ENCODE data around the gene C13orf46. TPM values are rescaled to one million over a fixed set of nuclear protein-coding genes. Genes with fewer than 3 reads are reported as not detected.

C13orf46 gene
- total RNA-seq, 8 experiments from 2014 or later, result 0.08 to 1.0 (median 0.27) TPM

DNA sequence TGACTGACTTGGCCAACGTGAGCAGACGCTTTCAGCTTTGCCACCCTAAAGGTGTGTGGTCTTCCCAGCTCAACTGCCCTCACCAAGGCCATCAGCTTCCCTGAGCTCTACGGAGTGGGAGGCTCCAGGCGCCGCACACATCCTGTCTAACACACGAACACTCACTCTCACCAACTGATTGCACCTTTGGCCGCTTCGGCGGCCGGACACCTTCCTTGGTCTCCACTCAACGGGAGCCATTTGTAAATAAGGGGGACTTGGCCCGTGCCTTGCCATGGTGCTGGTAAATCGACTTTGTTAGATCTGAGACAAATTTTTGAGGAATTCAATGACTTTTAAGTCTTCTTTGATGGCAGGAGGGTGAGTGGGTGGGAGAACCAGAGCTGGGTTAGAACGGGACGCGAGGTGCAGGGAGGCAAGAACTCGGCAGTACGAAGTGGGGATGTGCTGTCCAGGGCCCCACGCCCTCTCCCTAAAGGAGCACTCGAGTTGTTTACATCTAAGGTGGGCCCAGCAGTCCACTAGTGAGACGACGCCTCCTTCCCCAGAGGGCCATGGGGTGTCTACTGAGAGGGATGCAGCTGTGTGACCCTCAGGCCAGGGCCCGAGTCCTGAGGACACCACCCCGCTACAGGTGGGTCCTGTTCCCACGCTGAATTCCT lies 4.4 kb downstream of the C13orf46 start:
- no peak overlapping the region for H3K27ac ChIP-seq
- no peak overlapping the region for H3K4me3 ChIP-seq
- WGBS, 10 experiments, result 90 to 100% (median 96%) methylated on average over 3 to 19 of the region's 25 CpGs; no CpG with 5 or more reads in 3 of the 10 experiments
- no peaks in the 10 kb centered on the region for H3K4me1 ChIP-seq (replicated peaks in 1 of 2)
- in situ Hi-C loops (cut with MboI; ENCODE audit: low pct_unique_long_range_greater_than_20kb in 2 of 9, low sequenced_read_pairs in 9 of 9, unreplicated experiment in 9 of 9), result no loop called here
- ATAC-seq (replicated peaks in 6 of 8), result no peak

DNA sequence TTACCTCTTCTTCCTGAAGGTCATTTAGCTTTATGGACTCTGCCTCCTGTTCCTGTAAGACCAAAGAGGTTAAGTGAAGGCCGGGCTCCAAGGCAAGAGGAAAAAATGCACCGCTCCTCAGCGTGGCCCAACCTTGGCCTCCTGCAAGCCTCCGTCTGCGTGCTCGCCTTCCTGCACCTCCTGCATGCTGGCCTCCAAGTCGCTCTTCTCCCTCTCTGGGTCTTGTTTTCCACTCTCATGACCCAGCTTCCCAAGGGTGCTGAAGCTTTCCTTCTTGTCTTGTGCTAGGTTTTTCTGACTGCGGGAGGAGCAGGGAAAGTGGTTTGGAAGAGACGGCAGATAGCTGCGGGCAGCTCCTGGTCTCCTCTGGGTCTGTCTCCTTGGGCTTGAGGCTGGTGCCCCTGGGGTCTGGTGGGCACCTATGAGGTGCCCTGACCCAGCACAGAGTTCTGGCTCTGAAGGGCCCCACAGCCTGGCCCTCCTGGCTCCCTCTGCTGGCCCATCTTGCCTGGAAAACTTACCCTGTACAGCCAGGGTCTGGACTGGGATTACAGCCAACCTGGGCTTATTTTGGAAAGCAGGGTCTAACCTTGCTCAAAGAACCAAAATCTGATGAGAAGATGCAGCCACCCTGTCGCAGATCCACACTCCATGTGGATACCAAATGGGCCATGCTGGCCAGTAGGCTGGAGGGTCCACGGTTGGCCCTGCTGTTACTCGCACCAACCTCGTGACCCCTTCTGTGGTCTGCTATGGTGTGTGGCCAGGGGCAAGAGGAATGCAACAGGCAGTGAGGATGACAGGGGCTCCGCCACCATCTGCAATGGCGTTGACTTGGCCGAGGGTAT lies 5.2 kb downstream of the C13orf46 start:
- Histone ChIP-seq H3K4me3 (no peak overlapping the region), H3K4me1 (replicated peaks in 1 of 2) (no peaks in the 10 kb centered on the region), H3K27ac (no peak overlapping the region)
- in situ Hi-C loops (cut with MboI; ENCODE audit: low pct_unique_long_range_greater_than_20kb in 2 of 9, low sequenced_read_pairs in 9 of 9, unreplicated experiment in 9 of 9), result no loop called here
- 83 to 100% (median 98%) methylated on average over 1 to 8 of the region's 17 CpGs; no CpG with 5 or more reads in 2 of the 10 experiments for WGBS, 10 experiments
- no peak for ATAC-seq (replicated peaks in 6 of 8)

DNA sequence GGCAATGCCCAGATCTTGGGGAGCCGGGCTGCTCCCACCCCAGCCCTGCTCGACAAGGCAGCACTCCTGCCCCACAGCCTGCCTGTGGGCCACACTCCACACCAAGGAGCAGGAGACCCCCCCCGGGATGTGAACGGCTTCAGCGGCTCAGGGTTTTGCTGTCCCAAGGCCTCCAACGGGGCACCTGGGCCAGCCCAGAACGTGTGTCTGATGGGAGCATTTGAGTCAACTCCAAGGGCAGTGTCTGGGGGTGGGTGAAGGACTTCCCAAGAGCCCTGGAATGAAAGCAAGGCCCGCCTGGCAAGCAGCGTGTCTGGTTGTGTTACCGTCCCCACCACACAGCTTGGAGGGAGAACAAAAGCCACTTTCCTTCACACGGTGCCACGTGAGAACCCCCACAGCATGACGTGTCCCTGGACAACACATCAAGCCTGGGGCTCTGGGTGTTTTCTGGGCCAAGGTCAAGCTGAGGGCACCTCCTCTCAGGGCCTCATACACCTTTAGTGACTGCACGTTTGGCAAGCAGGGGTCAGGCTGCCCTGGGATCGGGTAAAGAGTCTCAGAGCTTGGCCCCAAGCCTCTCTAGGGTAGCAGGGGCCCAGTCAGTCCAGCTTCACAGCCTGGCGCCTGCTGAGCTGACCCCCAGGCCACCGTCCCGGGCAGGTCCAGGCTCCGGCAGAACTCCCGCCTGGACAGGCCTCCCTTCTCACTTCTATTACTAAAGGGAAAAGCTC lies 6.0 kb downstream of the C13orf46 start:
- in situ Hi-C loops (cut with MboI; ENCODE audit: low pct_unique_long_range_greater_than_20kb in 2 of 9, low sequenced_read_pairs in 9 of 9, unreplicated experiment in 9 of 9), result no loop called here
- Histone ChIP-seq H3K4me3 (no peak overlapping the region), H3K27ac (no peak overlapping the region), H3K4me1 (replicated peaks in 1 of 2) (no peaks in the 10 kb centered on the region)
- ATAC-seq (replicated peaks in 6 of 8), result no peak
- WGBS, 10 experiments, result 66 to 100% (median 81%) methylated on average over 1 to 8 of the region's 20 CpGs; no CpG with 5 or more reads in 4 of the 10 experiments

DNA sequence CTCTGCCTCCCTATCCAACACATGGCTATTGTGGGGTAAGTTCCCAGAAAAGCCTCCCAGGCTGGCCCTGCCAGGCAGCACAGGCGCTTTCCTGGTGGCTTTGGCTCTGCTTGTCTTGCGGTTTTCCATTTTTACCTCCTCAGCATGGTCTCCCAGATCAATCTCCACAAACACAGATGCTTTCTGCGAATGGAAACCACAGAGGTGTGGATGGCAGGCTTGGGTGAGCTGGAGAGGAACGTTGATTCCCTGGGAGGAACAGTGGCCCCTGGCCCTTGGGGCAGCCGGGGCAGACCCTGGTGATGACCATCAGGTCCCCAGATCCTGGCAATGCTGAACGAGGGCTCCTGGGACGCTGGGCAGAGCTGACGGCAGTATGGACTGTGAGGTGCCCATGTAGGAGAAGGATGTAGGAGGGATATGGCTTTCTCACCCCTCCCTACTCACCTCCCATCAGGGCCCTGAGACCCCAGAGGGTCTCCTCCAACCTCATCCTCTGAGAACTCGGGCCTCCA lies 6.6 kb downstream of the C13orf46 start:
- H3K4me1 ChIP-seq (replicated peaks in 1 of 2), result no peaks in the 10 kb centered on the region
- no peak overlapping the region for H3K4me3 ChIP-seq
- no peak overlapping the region for H3K27ac ChIP-seq
- WGBS, 10 experiments, result 20 to 80% (median 60%) methylated on average over 1 to 3 of the region's 9 CpGs; no CpG with 5 or more reads in 7 of the 10 experiments
- no peak for ATAC-seq (replicated peaks in 6 of 8)
- in situ Hi-C loops (cut with MboI; ENCODE audit: low pct_unique_long_range_greater_than_20kb in 2 of 9, low sequenced_read_pairs in 9 of 9, unreplicated experiment in 9 of 9), result no loop called here

DNA sequence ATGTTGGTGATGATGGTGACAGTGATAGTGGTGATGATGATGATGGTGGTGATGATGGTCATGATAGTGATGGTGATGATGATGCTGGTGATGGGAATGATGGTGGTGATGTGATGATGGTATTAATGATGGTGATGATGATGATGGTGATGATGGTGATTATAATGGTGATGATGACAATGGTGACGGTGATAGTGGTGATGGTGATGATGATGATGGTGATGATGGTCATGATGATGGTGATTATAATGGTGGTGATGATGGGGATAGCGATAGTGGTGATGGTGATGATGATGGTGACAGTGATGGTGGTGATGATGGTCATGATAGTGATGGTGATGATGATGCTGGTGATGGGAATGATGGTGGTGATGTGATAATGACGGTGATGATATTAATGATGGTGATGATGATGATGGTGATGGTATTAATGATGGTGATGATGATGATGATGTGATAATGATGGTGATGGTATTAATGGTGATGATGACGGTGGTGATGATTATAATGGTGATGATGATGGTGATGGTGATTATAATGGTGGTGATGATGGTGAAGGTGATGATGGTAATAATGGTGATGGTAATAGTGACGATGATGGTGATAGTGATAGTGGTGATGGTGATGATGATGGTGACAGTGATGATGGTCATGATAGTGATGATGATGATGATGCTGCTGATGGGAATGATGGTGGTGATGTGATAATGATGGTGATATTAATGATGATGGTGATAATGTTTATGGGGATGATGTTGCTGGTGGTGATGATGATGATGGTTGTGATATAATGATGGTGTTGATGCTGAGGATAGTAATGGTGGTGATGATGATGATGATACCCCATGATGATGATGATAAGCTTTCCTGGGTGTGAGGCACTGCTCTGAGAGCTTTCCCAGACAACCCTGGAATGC lies 7.7 kb downstream of the C13orf46 start:
- H3K4me3 ChIP-seq, result no peak overlapping the region
- H3K27ac ChIP-seq, result no peak overlapping the region
- in situ Hi-C loops (cut with MboI; ENCODE audit: low pct_unique_long_range_greater_than_20kb in 2 of 9, low sequenced_read_pairs in 9 of 9, unreplicated experiment in 9 of 9), result no loop called here
- 80 to 98% (median 90%) methylated on average over 2 to 5 of the region's 5 CpGs for WGBS, 10 experiments
- no peak for ATAC-seq (replicated peaks in 6 of 8)
- H3K4me1 ChIP-seq (replicated peaks in 1 of 2), result no peaks in the 10 kb centered on the region

DNA sequence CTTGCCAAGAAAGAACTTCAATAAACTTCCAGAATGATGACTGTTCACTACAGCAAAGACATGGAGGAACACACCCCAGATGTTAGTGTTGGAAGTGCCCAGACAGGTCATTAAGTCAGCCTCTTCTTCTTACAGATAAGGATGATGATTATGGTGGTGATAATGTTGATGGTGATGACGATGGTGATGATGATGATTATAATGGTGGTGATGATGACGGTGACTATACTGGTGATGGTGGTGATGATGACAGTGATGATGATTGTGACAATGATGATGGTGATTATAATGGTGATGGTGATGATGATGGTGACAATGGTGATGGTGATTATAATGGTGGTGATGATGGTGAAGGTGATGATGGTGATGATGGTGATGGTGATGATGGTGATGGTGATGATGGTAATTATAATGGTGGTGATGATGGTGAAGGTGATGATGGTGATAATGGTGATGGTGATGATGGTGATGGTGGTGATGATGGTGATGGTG lies 8.4 kb downstream of the C13orf46 start:
- H3K4me1 ChIP-seq (replicated peaks in 1 of 2), result no peaks in the 10 kb centered on the region
- 52 to 100% (median 91%) methylated on average over 1 to 2 of the region's 2 CpGs for WGBS, 10 experiments
- no peak overlapping the region for H3K27ac ChIP-seq
- ATAC-seq (replicated peaks in 6 of 8), result no peak
- in situ Hi-C loops (cut with MboI; ENCODE audit: low pct_unique_long_range_greater_than_20kb in 2 of 9, low sequenced_read_pairs in 9 of 9, unreplicated experiment in 9 of 9), result no loop called here
- H3K4me3 ChIP-seq, result no peak overlapping the region

DNA sequence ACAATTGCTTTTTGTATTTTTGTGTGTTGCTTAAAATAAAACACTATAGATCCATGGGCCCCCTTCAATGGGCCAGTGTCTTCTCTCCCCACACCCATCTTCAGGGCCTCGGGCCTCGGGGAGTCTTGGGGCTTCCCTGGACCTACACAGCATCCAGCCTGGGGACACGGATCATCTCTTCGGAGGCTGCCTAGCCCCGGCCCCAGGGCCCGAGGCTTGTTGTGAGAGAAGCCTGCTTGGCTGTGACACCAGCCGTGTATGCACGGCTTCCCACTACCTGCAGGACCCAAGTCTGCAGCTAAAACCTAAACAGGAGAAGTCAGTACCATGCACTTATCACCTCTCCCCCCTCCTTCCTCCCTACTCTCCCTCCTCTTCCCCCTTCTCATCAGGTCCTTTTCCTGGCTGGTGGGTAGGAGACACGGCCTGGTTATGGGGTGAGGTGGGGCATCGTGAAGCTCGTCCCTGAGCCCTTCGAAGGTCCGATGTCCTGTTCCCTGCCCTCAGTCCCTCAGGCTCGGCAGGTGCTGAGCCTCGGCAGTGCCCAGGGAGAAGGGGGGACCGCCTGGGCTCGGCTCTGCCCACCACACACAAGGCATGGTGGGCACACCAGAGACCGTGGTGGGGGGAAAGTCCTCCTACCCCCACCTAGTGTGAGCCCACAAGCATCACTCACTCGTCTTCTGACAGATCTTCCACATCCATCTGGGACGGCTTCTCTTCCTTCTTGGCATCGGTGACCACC lies 9.5 kb downstream of the C13orf46 start:
- WGBS, 10 experiments, result 50 to 96% (median 71%) methylated on average over 1 to 7 of the region's 21 CpGs; no CpG with 5 or more reads in 5 of the 10 experiments
- no peak for ATAC-seq (replicated peaks in 6 of 8)
- Histone ChIP-seq H3K4me3 (no peak overlapping the region), H3K4me1 (replicated peaks in 1 of 2) (no peaks in the 10 kb centered on the region), H3K27ac (no peak overlapping the region)
- in situ Hi-C loops (cut with MboI; ENCODE audit: low pct_unique_long_range_greater_than_20kb in 2 of 9, low sequenced_read_pairs in 9 of 9, unreplicated experiment in 9 of 9), result no loop called here

DNA sequence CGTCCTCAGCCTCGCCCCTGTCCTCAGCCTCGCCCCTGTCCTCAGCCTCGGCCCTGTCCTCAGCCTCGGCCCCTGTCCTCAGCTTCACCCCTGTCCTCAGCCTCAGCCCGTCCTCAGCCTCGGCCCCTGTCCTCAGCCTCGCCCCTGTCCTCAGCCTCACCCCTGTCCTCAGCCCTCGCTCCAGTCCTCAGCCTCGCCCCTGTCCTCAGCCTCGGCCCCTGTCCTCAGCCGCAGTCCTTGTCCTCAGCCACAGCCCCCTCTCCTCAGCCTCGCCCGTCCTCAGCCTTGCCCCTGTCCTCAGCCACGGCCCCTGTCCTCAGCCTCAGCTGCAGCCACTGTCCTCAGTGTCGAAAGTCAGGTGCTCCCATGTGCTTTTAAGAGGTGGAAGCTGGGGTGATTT lies 10.5 kb downstream of the C13orf46 start:
- in situ Hi-C loops (cut with MboI; ENCODE audit: low pct_unique_long_range_greater_than_20kb in 2 of 9, low sequenced_read_pairs in 9 of 9, unreplicated experiment in 9 of 9), result no loop called here
- no peaks in the 10 kb centered on the region for H3K4me1 ChIP-seq (replicated peaks in 1 of 2)
- 20 to 100% (median 70%) methylated on average over 1 to 7 of the region's 16 CpGs; no CpG with 5 or more reads in 4 of the 10 experiments for WGBS, 10 experiments

DNA sequence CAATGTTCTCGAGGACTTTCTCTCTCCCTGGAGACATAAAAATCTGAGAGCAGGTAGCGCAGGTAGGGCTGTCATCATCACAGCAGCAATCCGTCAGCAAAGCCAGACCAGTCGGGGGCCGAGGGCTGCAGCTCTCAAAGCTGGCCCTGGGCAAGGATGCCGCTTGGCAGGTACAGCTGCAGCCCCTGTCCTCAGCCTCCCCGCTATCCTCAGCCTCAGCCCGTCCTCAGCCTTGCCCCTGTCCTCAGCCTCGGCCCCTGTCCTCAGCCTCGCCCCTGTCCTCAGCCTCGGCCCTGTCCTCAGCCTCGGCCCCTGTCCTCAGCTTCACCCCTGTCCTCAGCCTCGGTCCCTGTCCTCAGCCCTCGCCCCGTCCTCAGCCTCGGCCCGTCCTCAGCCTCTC lies 10.9 kb downstream of the C13orf46 start:
- H3K4me3 ChIP-seq, result no peak overlapping the region
- no peak for ATAC-seq (replicated peaks in 6 of 8)
- H3K27ac ChIP-seq, result no peak overlapping the region
- 78 to 100% (median 83%) methylated on average over 2 to 7 of the region's 17 CpGs; no CpG with 5 or more reads in 6 of the 10 experiments for WGBS, 10 experiments
- no peaks in the 10 kb centered on the region for H3K4me1 ChIP-seq (replicated peaks in 1 of 2)
- in situ Hi-C loops (cut with MboI; ENCODE audit: low pct_unique_long_range_greater_than_20kb in 2 of 9, low sequenced_read_pairs in 9 of 9, unreplicated experiment in 9 of 9), result no loop called here

More for the DNA sequence above, 10.5 kb downstream of the C13orf46 start:
- no peak for ATAC-seq (replicated peaks in 6 of 8)
- no peak overlapping the region for H3K27ac ChIP-seq
- H3K4me3 ChIP-seq, result no peak overlapping the region

DNA sequence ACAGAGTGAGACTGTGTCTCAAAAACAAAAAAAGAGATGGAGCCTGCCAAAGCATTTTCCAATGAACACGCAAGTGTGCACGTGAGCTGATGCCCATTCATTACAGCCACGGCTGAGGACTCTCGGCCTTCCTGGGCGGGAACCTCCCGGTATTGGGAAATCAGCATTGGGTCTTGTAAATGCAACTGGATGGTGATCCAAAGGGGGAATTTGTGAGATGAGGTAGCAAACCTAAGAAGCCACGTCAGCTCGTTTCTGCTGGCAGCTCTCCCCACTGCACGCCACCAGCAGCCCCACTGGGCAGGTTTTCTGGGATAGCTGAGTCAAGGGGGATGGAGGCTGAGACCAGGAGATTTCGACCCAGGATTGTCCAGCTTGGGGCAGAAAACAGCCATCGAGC lies 11.5 kb downstream of the C13orf46 start:
- H3K27ac ChIP-seq, result no peak overlapping the region
- in situ Hi-C loops (cut with MboI; ENCODE audit: low pct_unique_long_range_greater_than_20kb in 2 of 9, low sequenced_read_pairs in 9 of 9, unreplicated experiment in 9 of 9), result no loop called here
- 70 to 100% (median 81%) methylated on average over 1 to 8 of the region's 11 CpGs; no CpG with 5 or more reads in 5 of the 10 experiments for WGBS, 10 experiments
- no peak overlapping the region for H3K4me3 ChIP-seq
- no peak for ATAC-seq (replicated peaks in 6 of 8)
- no peaks in the 10 kb centered on the region for H3K4me1 ChIP-seq (replicated peaks in 1 of 2)

DNA sequence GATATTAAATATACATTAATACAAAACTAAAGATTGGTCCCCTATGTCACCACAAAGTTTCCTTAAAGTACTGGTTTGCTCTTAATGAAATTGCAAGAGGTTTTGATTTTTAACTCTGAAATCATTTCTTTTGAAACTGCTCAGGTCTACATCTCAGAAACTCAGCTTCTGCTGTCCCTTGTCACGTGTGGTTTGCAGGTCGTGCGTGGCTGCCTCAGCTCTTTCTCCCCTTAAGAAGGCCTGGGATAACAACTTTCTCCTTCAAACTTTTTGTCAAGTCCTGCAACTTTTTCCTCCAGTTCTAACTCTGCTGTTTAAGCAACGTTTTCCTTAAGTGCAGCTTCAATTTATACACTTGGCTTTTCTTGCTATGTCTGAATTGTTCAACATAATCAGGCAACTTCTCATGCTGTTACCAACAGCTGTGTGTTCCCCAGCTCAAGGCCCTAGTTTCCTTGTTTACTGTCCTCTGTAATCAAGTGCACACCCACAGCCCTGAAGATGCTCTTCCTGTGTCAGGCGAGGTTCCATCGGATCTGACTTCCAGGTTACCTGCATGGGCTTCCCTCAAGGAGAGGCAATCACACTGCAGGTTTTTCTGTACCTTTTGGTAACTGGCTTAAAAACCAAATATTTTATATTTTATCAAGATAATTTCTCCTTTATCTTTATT lies 13.5 kb downstream of the C13orf46 start:
- in situ Hi-C loops (cut with MboI; ENCODE audit: low pct_unique_long_range_greater_than_20kb in 2 of 9, low sequenced_read_pairs in 9 of 9, unreplicated experiment in 9 of 9), result no loop called here
- WGBS, 10 experiments, result 35 to 100% (median 60%) methylated on average over 1 to 6 of the region's 6 CpGs; no CpG with 5 or more reads in 1 of the 10 experiments
- Histone ChIP-seq H3K4me1 (replicated peaks in 1 of 2) (no peaks in the 10 kb centered on the region), H3K4me3 (no peak overlapping the region), H3K27ac (no peak overlapping the region)
- ATAC-seq (replicated peaks in 6 of 8), result no peak

Measured in motor neuron (in vitro differentiated cells).